Liver (tissue), 9 donors: ENCODE results near the gene RNF112. TPM values are rescaled to one million over a fixed set of nuclear protein-coding genes. Genes with fewer than 3 reads are reported as not detected.

ENCODE experiments used
- DNase-seq: peaks from one replicate; pipeline ENCODE4 v3.0.0-alpha.2; 2017; ENCODE audit warnings: low spot score
- H3K27ac ChIP-seq, 2 donors: one replicate each; pipeline ENCODE4 v1.7.0; 2013; ENCODE audit warnings: inconsistent platforms in 2 of 2, low read length in 2 of 2, control low read depth in 1 of 2, low read depth in 1 of 2, mild to moderate bottlenecking in 1 of 2
- H3K27me3 ChIP-seq, 4 donors: one replicate each; pipeline versions ENCODE4 v1.6.1 to v1.7.0; 2013; ENCODE audit warnings: low read length in 3 of 4, inconsistent platforms in 1 of 4, mild to moderate bottlenecking in 1 of 4, moderate library complexity in 1 of 4; ENCODE audit not compliant: control insufficient read depth in 4 of 4, insufficient read depth in 4 of 4
- H3K36me3 ChIP-seq, 4 donors: one replicate each; pipeline versions ENCODE4 v1.6.1 to v1.7.0; 2013; ENCODE audit warnings: low read length in 3 of 4, mild to moderate bottlenecking in 3 of 4, low read depth in 1 of 4, moderate library complexity in 1 of 4; ENCODE audit not compliant: control insufficient read depth in 4 of 4, insufficient read depth in 3 of 4
- H3K4me1 ChIP-seq, 4 donors: one replicate each; pipeline versions ENCODE4 v1.6.1 to v1.7.0; 2013; ENCODE audit warnings: low read length in 3 of 4, mild to moderate bottlenecking in 3 of 4, moderate library complexity in 1 of 4; ENCODE audit not compliant: control insufficient read depth in 4 of 4, insufficient read depth in 4 of 4
- H3K4me3 ChIP-seq, 3 donors: one replicate each; pipeline versions ENCODE4 v1.6.1 to v1.7.0; 2013; ENCODE audit warnings: low read length in 3 of 3, control low read depth in 1 of 3, low read depth in 1 of 3, mild to moderate bottlenecking in 1 of 3
- H3K9ac ChIP-seq, 2 donors: one replicate each; pipeline ENCODE4 v1.7.0; 2013; ENCODE audit warnings: low read length in 2 of 2, mild to moderate bottlenecking in 2 of 2, moderate library complexity in 2 of 2, control low read depth in 1 of 2, low read depth in 1 of 2
- H3K9me3 ChIP-seq, 4 donors: one replicate each; pipeline versions ENCODE4 v1.6.1 to v1.7.0; 2013; ENCODE audit warnings: low read length in 3 of 4; ENCODE audit not compliant: control insufficient read depth in 4 of 4
- ATF3 ChIP-seq: IDR thresholded peaks from 2 replicates; pipeline ENCODE4 v1.6.1; 2016; ENCODE audit warnings: antibody characterized with exemption
- EGR1 ChIP-seq, 2 donors: IDR thresholded peaks; 2 replicates each; pipeline ENCODE4 v1.6.1; 2016 to 2018; ENCODE audit warnings: antibody characterized with exemption in 2 of 2, low read depth in 2 of 2
- FOXA1 ChIP-seq: IDR thresholded peaks from 2 replicates; pipeline ENCODE4 v1.6.1; 2016; ENCODE audit warnings: antibody characterized with exemption
- FOXA2 ChIP-seq: IDR thresholded peaks from 2 replicates; pipeline ENCODE4 v1.6.1; 2016; ENCODE audit warnings: antibody characterized with exemption
- GABPA ChIP-seq, 2 donors: IDR thresholded peaks in 1 of 2; conservative IDR thresholded peaks in 1 of 2; 2 replicates each; pipeline ENCODE4 v1.6.1; 2016; ENCODE audit warnings: antibody characterized with exemption in 2 of 2, mild to moderate bottlenecking in 1 of 2, moderate library complexity in 1 of 2
- HNF4A ChIP-seq, 2 donors: conservative IDR thresholded peaks; 2 replicates each; pipeline ENCODE4 v1.6.1; 2016; ENCODE audit warnings: antibody characterized with exemption in 2 of 2, mild to moderate bottlenecking in 2 of 2
- HNF4G ChIP-seq: IDR thresholded peaks from 2 replicates; pipeline ENCODE4 v1.6.1; 2016; ENCODE audit warnings: antibody characterized with exemption
- JUND ChIP-seq, 2 donors: IDR thresholded peaks; 2 replicates each; pipeline ENCODE4 v1.6.1; 2016; ENCODE audit warnings: antibody characterized with exemption in 2 of 2
- NR2F2 ChIP-seq: IDR thresholded peaks from 2 replicates; pipeline ENCODE4 v1.6.1; 2016; ENCODE audit warnings: antibody characterized with exemption
- RAD21 ChIP-seq, 2 donors: IDR thresholded peaks; 2 replicates each; pipeline ENCODE4 v1.6.1; 2016; ENCODE audit warnings: antibody characterized with exemption in 2 of 2, mild to moderate bottlenecking in 2 of 2
- RXRA ChIP-seq, 2 donors: IDR thresholded peaks; 2 replicates each; pipeline ENCODE4 v1.6.1; 2017 to 2018; ENCODE audit warnings: antibody characterized with exemption in 2 of 2, mild to moderate bottlenecking in 1 of 2
- SP1 ChIP-seq: IDR thresholded peaks from 2 replicates; pipeline ENCODE4 v1.6.1; 2018; ENCODE audit warnings: antibody characterized with exemption, mild to moderate bottlenecking
- TAF1 ChIP-seq: conservative IDR thresholded peaks from 2 replicates; pipeline ENCODE4 v1.6.1; 2016; ENCODE audit warnings: antibody characterized with exemption, mild to moderate bottlenecking
- YY1 ChIP-seq: IDR thresholded peaks from 2 replicates; pipeline ENCODE4 v1.6.1; 2016; ENCODE audit warnings: antibody characterized with exemption, mild to moderate bottlenecking
- ZBTB33 ChIP-seq: IDR thresholded peaks from 2 replicates; pipeline ENCODE4 v1.6.1; 2016; ENCODE audit warnings: antibody characterized with exemption
- WGBS: extraction: QIAGEN DNeasy Blood & Tissue Kit; methylation state at CpG from one replicate; pipeline ENCODE4 v1.1.7; 2013; 5-methylcytosine and 5-hydroxymethylcytosine counted together
- polyA plus RNA-seq, 2 donors: library from polyadenylated mRNA; stranded (reverse) in 1 of 2; unstranded in 1 of 2; fragments of 200-250 nt in 1 of 2; fragments of >200 nt in 1 of 2; fragmentation: Nextera tagmentation in 1 of 2; extraction: Ambion mirVana in 1 of 2; gene quantifications; one replicate each; pipeline versions ENCODE4 v1.2.1 to v1.2.3, GENCODE V29; 2013 to 2015
- total RNA-seq, 2 donors: library from RNA; depleted of rRNA; stranded (reverse); fragments of >200 nt; gene quantifications; one replicate each; pipeline ENCODE4 v1.2.3, GENCODE V29; 2014
- TF ChIP-seq, protein P1 (sequence below): fragments of 150-350 bp; IDR thresholded peaks from 2 replicates; pipeline ENCODE4 v1.5.1; 2017; ENCODE audit warnings: improper control_type of control experiment, low read depth, low read length; ENCODE audit not compliant: missing input control
- TF ChIP-seq, protein P2 (sequence below): IDR thresholded peaks from 2 replicates; pipeline ENCODE4 v1.6.1; 2016; ENCODE audit warnings: antibody characterized with exemption
- TF ChIP-seq, protein P3 (sequence below): IDR thresholded peaks from 2 replicates; pipeline ENCODE4 v1.6.1; 2016; ENCODE audit warnings: antibody characterized with exemption, mild to moderate bottlenecking
- donor health status: healthy.
- donor health status: healthy.
- donor health status: healthy.
- donor health status: healthy.
- donor health status: healthy.

The RNF112 gene
- total and polyA plus RNA-seq, 4 donors = 0.04 to 0.42 (median 0.20) TPM

GRCh38 chr17:19461116-19461515 is 50.1 kb downstream of the RNF112 start:
- H3K27me3 ChIP-seq = no peaks in the 10 kb centered on the region
- H3K4me3 ChIP-seq = no peak overlapping the region
- H3K9me3 ChIP-seq = no peaks in the 10 kb centered on the region
- H3K9ac ChIP-seq = no peak overlapping the region
- DNase-seq = no peak
- peaks cover 0 to 6% (median 2%) of the 10 kb centered on the region in 4 donors for H3K4me1 ChIP-seq
- no peak overlapping the region for H3K27ac ChIP-seq
- no peak for TF ChIP-seq NR2F2
- no peak for TF ChIP-seq JUND (IDR thresholded peaks at IDR 0.05)
- no peak for TF ChIP-seq FOXA1
- no peak for TF ChIP-seq FOXA2
- TF ChIP-seq ATF3 = no peak
- no peak for TF ChIP-seq HNF4A (conservative IDR thresholded peaks at IDR 0.05)
- TF ChIP-seq, protein P1, sequence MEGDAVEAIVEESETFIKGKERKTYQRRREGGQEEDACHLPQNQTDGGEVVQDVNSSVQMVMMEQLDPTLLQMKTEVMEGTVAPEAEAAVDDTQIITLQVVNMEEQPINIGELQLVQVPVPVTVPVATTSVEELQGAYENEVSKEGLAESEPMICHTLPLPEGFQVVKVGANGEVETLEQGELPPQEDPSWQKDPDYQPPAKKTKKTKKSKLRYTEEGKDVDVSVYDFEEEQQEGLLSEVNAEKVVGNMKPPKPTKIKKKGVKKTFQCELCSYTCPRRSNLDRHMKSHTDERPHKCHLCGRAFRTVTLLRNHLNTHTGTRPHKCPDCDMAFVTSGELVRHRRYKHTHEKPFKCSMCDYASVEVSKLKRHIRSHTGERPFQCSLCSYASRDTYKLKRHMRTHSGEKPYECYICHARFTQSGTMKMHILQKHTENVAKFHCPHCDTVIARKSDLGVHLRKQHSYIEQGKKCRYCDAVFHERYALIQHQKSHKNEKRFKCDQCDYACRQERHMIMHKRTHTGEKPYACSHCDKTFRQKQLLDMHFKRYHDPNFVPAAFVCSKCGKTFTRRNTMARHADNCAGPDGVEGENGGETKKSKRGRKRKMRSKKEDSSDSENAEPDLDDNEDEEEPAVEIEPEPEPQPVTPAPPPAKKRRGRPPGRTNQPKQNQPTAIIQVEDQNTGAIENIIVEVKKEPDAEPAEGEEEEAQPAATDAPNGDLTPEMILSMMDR = no peak
- TF ChIP-seq EGR1 (IDR thresholded peaks at IDR 0.05; ENCODE audit: low read depth in 2 of 2) = no peak
- no peak for TF ChIP-seq YY1
- TF ChIP-seq, protein P2, sequence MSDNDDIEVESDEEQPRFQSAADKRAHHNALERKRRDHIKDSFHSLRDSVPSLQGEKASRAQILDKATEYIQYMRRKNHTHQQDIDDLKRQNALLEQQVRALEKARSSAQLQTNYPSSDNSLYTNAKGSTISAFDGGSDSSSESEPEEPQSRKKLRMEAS = no peak
- TF ChIP-seq RXRA (IDR thresholded peaks at IDR 0.05) = no peak
- no peak for TF ChIP-seq SP1
- no peak for TF ChIP-seq HNF4G
- no peak for TF ChIP-seq RAD21 (IDR thresholded peaks at IDR 0.05)
- no peak for TF ChIP-seq ZBTB33
- no peaks in the 10 kb centered on the region for H3K36me3 ChIP-seq

GRCh38 chr17:19461681-19462080 is 50.6 kb downstream of the RNF112 start:
- Histone ChIP-seq H3K9ac (no peak overlapping the region), H3K27me3 (no peaks in the 10 kb centered on the region), H3K4me3 (no peak overlapping the region), H3K4me1 (peaks cover 0 to 6% (median 2%) of the 10 kb centered on the region in 4 donors), H3K36me3 (no peaks in the 10 kb centered on the region), H3K27ac (no peak overlapping the region), H3K9me3 (no peaks in the 10 kb centered on the region)
- WGBS = 96% methylated on average over 4 of the region's 4 CpGs
- TF ChIP-seq HNF4G (no peak), JUND (IDR thresholded peaks at IDR 0.05) (no peak), YY1 (no peak), RXRA (IDR thresholded peaks at IDR 0.05) (no peak), SP1 (no peak), HNF4A (conservative IDR thresholded peaks at IDR 0.05) (no peak), ATF3 (no peak), EGR1 (IDR thresholded peaks at IDR 0.05; ENCODE audit: low read depth in 2 of 2) (no peak), TAF1 (no peak), ZBTB33 (no peak), GABPA (IDR thresholded peaks at IDR 0.05 in 1 of 2, conservative IDR thresholded peaks at IDR 0.05 in 1 of 2) (no peak), FOXA2 (no peak), RAD21 (IDR thresholded peaks at IDR 0.05) (no peak), NR2F2 (no peak), FOXA1 (no peak)
- TF ChIP-seq, protein P2 = no peak
- TF ChIP-seq, protein P3, sequence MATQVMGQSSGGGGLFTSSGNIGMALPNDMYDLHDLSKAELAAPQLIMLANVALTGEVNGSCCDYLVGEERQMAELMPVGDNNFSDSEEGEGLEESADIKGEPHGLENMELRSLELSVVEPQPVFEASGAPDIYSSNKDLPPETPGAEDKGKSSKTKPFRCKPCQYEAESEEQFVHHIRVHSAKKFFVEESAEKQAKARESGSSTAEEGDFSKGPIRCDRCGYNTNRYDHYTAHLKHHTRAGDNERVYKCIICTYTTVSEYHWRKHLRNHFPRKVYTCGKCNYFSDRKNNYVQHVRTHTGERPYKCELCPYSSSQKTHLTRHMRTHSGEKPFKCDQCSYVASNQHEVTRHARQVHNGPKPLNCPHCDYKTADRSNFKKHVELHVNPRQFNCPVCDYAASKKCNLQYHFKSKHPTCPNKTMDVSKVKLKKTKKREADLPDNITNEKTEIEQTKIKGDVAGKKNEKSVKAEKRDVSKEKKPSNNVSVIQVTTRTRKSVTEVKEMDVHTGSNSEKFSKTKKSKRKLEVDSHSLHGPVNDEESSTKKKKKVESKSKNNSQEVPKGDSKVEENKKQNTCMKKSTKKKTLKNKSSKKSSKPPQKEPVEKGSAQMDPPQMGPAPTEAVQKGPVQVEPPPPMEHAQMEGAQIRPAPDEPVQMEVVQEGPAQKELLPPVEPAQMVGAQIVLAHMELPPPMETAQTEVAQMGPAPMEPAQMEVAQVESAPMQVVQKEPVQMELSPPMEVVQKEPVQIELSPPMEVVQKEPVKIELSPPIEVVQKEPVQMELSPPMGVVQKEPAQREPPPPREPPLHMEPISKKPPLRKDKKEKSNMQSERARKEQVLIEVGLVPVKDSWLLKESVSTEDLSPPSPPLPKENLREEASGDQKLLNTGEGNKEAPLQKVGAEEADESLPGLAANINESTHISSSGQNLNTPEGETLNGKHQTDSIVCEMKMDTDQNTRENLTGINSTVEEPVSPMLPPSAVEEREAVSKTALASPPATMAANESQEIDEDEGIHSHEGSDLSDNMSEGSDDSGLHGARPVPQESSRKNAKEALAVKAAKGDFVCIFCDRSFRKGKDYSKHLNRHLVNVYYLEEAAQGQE = no peak
- TF ChIP-seq, protein P1 = no peak
- no peak for DNase-seq
